ENCODE results near the gene PTGER2. TPM values are rescaled to one million over a fixed set of nuclear protein-coding genes. Genes with fewer than 3 reads are reported as not detected.

Gene PTGER2
- polyA plus RNA-seq, 1 experiment, result 0.43 TPM

DNA sequence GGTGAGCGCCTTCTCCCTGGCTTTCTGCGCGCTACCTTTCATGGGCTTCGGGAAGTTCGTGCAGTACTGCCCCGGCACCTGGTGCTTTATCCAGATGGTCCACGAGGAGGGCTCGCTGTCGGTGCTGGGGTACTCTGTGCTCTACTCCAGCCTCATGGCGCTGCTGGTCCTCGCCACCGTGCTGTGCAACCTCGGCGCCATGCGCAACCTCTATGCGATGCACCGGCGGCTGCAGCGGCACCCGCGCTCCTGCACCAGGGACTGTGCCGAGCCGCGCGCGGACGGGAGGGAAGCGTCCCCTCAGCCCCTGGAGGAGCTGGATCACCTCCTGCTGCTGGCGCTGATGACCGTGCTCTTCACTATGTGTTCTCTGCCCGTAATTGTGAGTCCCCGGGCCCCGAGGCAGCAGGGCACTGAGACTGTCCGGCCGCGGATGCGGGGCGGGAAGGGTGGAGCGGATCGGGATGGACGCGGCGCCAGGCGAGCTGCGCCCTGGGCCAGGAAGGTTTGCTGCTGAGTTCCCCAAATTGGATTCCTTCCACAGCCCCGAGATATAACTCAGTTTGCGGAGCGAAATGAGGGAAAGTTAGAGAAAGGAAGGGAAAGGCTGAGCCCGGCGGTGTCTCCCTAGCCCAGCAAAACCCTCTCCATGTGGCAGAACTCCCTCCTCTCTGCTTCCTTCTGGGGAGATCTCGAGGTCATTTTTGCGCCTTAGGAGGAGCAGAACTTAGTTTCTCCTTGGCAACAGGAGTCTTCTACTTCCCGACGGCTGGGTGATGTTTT is 45.6 kb upstream of the PTGER2 start:
- TF ChIP-seq, protein P1, sequence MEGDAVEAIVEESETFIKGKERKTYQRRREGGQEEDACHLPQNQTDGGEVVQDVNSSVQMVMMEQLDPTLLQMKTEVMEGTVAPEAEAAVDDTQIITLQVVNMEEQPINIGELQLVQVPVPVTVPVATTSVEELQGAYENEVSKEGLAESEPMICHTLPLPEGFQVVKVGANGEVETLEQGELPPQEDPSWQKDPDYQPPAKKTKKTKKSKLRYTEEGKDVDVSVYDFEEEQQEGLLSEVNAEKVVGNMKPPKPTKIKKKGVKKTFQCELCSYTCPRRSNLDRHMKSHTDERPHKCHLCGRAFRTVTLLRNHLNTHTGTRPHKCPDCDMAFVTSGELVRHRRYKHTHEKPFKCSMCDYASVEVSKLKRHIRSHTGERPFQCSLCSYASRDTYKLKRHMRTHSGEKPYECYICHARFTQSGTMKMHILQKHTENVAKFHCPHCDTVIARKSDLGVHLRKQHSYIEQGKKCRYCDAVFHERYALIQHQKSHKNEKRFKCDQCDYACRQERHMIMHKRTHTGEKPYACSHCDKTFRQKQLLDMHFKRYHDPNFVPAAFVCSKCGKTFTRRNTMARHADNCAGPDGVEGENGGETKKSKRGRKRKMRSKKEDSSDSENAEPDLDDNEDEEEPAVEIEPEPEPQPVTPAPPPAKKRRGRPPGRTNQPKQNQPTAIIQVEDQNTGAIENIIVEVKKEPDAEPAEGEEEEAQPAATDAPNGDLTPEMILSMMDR (IDR thresholded peaks at IDR 0.05; ENCODE audit: insufficient read depth, low read depth, low read length), result no peak
- DNase-seq (ENCODE audit: low read depth), result no peak
- Histone ChIP-seq H3K4me3 (ENCODE audit: low read depth, low read length) (no peak overlapping the region), H3K36me3 (ENCODE audit: control insufficient read depth, insufficient read depth, low read length) (no peaks in the 10 kb centered on the region), H3K27me3 (ENCODE audit: control insufficient read depth, insufficient read depth, low read length) (peaks cover 37% of the 10 kb centered on the region)
- ChIA-PET CTCF (no interaction called here), POLR2A (no interaction called here)

- CTCF ChIA-PET, result no interaction called here
- POLR2A ChIA-PET, result no interaction called here
- Histone ChIP-seq H3K4me3 (ENCODE audit: low read depth, low read length) (no peak overlapping the region), H3K27me3 (ENCODE audit: control insufficient read depth, insufficient read depth, low read length) (peaks cover 36% of the 10 kb centered on the region), H3K36me3 (ENCODE audit: control insufficient read depth, insufficient read depth, low read length) (no peaks in the 10 kb centered on the region)
- TF ChIP-seq, protein P1 (IDR thresholded peaks at IDR 0.05; ENCODE audit: insufficient read depth, low read depth, low read length), result no peak
- DNase-seq (ENCODE audit: low read depth), result no peak
Measured at GRCh38 chr14:52269100-52269499, 45.0 kb upstream of the PTGER2 start.

DNA sequence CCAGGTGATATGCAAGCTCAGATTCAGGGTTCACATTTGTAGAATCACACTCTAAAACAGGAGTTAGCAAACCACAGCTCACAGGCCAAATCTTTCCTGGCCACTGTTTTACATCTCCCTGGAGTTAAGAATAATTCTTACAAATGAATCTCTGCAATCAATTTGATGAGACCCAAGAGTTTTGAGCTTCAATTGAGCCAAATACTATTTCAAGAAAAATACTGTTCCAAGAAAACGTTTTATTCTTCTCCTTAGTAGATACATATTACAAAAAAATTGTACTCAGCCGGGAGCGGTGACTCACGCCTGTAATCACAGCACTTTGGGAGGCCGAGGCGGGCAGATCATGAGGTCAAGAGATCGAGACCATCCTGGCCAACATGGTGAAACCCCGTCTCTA is 44.1 kb upstream of the PTGER2 start:
- Histone ChIP-seq H3K4me3 (ENCODE audit: low read depth, low read length) (no peak overlapping the region), H3K36me3 (ENCODE audit: control insufficient read depth, insufficient read depth, low read length) (no peaks in the 10 kb centered on the region), H3K27me3 (ENCODE audit: control insufficient read depth, insufficient read depth, low read length) (peaks cover 36% of the 10 kb centered on the region)
- TF ChIP-seq, protein P1 (IDR thresholded peaks at IDR 0.05; ENCODE audit: insufficient read depth, low read depth, low read length), result no peak
- CTCF ChIA-PET, result interaction anchor here (0.5 kb wide), 1 partner anchor 1035 kb away, joined by 3 read pairs; no protein-coding TSS in a partner anchor
- DNase-seq (ENCODE audit: low read depth), result no peak
- POLR2A ChIA-PET, result no interaction called here

GRCh38 chr14:52271538-52271937 is 42.6 kb upstream of the PTGER2 start:
- POLR2A ChIA-PET, result no interaction called here
- DNase-seq (ENCODE audit: low read depth), result no peak
- CTCF ChIA-PET, result interaction anchor here (1.5 kb wide), 1 partner anchor 10 kb away, joined by 4 read pairs; no protein-coding TSS in a partner anchor

DNA sequence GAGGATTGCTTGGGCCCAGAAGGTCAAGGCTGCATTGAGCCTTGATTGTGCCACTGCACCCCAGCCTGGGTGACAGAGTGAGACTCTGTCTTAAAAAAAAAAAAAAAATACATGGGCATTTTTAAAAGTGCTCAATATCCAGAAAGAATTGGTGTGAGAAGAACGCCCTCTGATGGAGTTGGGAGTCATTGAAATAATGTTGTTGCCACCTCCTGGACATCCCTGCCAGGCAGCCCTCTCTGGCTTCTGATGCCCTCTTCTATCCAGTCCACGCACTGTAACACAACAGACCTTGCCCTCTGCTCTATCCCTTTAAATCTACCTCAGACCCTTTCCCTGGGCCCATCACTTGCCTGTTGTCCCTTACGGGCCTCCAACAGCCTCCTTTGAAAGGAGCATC is 41.7 kb upstream of the PTGER2 start:
- POLR2A ChIA-PET, result no interaction called here
- CTCF ChIA-PET, result interaction anchor here (0.5 to 1.5 kb wide), 4 partner anchors 8 to 879 kb away, joined by 3 to 4 read pairs (median 3); no protein-coding TSS in a partner anchor
- TF ChIP-seq, protein P1 (IDR thresholded peaks at IDR 0.05; ENCODE audit: insufficient read depth, low read depth, low read length), result peak; percentile 25; the same call in 1 of the 2 replicates
- H3K36me3 ChIP-seq (ENCODE audit: control insufficient read depth, insufficient read depth, low read length), result no peaks in the 10 kb centered on the region
- no peak for DNase-seq (ENCODE audit: low read depth)
- H3K27me3 ChIP-seq (ENCODE audit: control insufficient read depth, insufficient read depth, low read length), result peaks cover 23% of the 10 kb centered on the region
- H3K4me3 ChIP-seq (ENCODE audit: low read depth, low read length), result no peak overlapping the region

More at GRCh38 chr14:52271538-52271937, 42.6 kb upstream of the PTGER2 start:
- TF ChIP-seq, protein P1 (IDR thresholded peaks at IDR 0.05; ENCODE audit: insufficient read depth, low read depth, low read length), result no peak
- peaks cover 29% of the 10 kb centered on the region for H3K27me3 ChIP-seq (ENCODE audit: control insufficient read depth, insufficient read depth, low read length)
- H3K4me3 ChIP-seq (ENCODE audit: low read depth, low read length), result no peak overlapping the region
- H3K36me3 ChIP-seq (ENCODE audit: control insufficient read depth, insufficient read depth, low read length), result no peaks in the 10 kb centered on the region

All from BJ (cell line).